ENCODE results near the gene MYL6. TPM values are rescaled to one million over a fixed set of nuclear protein-coding genes. Genes with fewer than 3 reads are reported as not detected.

MYL6 gene
- polyA plus RNA-seq, 1 of the 3 experiments (the other 2 are of a cell fraction) = 4,697 TPM

GRCh38 chr12:56152132-56152755 lies 5.9 kb upstream of the MYL6 start, which contains the start of gene MYL6B (continued):
- no peak; a peak in 1 of 4 replicates for TF ChIP-seq EP300 (IDR thresholded peaks at IDR 0.05; ENCODE audit: borderline replicate concordance in 1 of 2, low read depth in 1 of 2, low read length in 1 of 2)
- TF ChIP-seq GABPA (IDR thresholded peaks at IDR 0.05; ENCODE audit: low read depth) = peak; percentile 83
- TF ChIP-seq NFIC (IDR thresholded peaks at IDR 0.05; ENCODE audit: borderline replicate concordance) = no peak
- TF ChIP-seq SMC3 (IDR thresholded peaks at IDR 0.05; ENCODE audit: low read depth, low read length) = no peak
- no peak for TF ChIP-seq FOXM1 (IDR thresholded peaks at IDR 0.05; ENCODE audit: low read depth)
- TF ChIP-seq JUND (IDR thresholded peaks at IDR 0.05) = peak; percentile 60
- no peak for TF ChIP-seq RFX5 (IDR thresholded peaks at IDR 0.05; ENCODE audit: low read length)
- no peak for TF ChIP-seq MEF2A (IDR thresholded peaks at IDR 0.05; ENCODE audit: borderline replicate concordance, low read depth)
- TF ChIP-seq TCF12 (IDR thresholded peaks at IDR 0.05) = no peak
- TF ChIP-seq, protein P1, sequence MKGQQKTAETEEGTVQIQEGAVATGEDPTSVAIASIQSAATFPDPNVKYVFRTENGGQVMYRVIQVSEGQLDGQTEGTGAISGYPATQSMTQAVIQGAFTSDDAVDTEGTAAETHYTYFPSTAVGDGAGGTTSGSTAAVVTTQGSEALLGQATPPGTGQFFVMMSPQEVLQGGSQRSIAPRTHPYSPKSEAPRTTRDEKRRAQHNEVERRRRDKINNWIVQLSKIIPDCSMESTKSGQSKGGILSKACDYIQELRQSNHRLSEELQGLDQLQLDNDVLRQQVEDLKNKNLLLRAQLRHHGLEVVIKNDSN (IDR thresholded peaks at IDR 0.05; ENCODE audit: borderline replicate concordance, low read depth) = peak; percentile 24; the same call in 1 of the 2 replicates
- peak; percentile 77 for TF ChIP-seq SIN3A (IDR thresholded peaks at IDR 0.05; ENCODE audit: borderline replicate concordance, low read depth, low read length)
- TF ChIP-seq NRF1 (IDR thresholded peaks at IDR 0.05; ENCODE audit: low read depth, low read length) = peak; percentile 18; the same call in 1 of the 2 replicates
- no peak for TF ChIP-seq RAD21 (IDR thresholded peaks at IDR 0.05; ENCODE audit: low read length)
- no peak for TF ChIP-seq TEAD4 (IDR thresholded peaks at IDR 0.05; ENCODE audit: borderline replicate concordance, insufficient read depth)

DNA sequence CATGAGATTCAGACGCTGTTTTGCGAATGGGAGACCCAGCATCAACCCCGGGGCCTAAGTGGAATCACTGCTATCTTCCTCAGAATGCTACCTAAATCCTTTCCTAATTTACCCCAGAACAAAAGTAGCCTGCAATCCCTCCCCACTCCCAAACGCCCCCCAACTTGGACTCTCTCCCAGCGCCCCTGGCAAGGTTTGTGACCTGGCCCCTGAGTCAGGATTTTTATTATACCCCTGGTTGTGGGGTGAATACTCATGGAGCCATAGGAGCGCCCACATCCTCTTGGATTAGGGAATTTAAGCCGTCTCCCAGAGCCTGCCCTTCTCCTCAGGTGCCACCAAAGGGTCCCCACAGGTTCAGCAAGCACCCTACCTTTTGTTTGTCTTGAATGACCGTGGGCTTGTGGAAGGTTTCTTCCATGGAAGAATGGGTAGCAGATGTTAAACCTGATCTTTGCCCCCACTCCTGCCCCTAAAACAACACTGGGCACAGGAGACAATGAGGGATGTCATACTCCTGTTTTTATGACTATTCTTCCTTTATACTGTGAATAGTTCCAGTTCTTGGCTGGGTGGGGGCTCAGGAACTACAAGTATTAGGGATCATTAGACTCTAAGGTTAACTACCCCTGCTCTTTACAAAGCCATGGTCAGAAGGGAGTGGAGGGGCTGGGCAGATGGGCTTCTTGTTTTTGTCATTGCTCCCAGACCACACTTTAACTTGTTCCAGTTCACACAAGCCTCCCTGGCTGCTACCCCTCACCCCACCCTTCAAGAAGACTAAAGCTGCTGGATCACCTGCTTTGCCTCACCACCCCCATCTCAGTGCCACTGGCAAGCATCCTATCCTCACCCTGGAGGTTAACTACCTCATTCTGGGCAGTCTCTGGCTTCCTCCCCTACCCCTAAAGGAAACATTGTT lies 5.1 kb upstream of the MYL6 start:
- peaks cover 34% of the 10 kb centered on the region for H3K79me2 ChIP-seq (ENCODE audit: insufficient read depth)
- no peaks in the 10 kb centered on the region for H3K9me3 ChIP-seq
- no peaks in the 10 kb centered on the region for H3K9me2 ChIP-seq
- DNase-seq = peak; percentile 48
- H2AFZ ChIP-seq (ENCODE audit: low read depth) = no peak overlapping the region; the same call in 1 of the 2 replicates
- CTCF ChIA-PET = interaction anchor here (1.4 to 2.4 kb wide), 2 partner anchors 24 to 37 kb away, joined by 6 to 14 read pairs; partner anchors contain the start of gene SMARCC2
- H3K4me1 ChIP-seq (ENCODE audit: control insufficient read depth in 1 of 2, insufficient read depth in 2 of 2, low read depth in 1 of 2, low read length in 1 of 2) = peaks cover 23 to 25% of the 10 kb centered on the region in 2 experiments; a peak in 3 of 4 replicates
- peak overlapping the region; percentile 54 to 85; a peak in 3 of 4 replicates for H3K27ac ChIP-seq (ENCODE audit: low read depth in 2 of 2, low read length in 1 of 2)
- H3K27me3 ChIP-seq (ENCODE audit: insufficient read depth) = no peaks in the 10 kb centered on the region
- peak overlapping the region; percentile 62 to 87 for H3K4me3 ChIP-seq (ENCODE audit: low read depth in 2 of 2, low read length in 1 of 2)
- peak overlapping the region; percentile 82 for H3K9ac ChIP-seq
- H3F3A ChIP-seq (replicated peaks; ENCODE audit: insufficient read depth) = peaks cover 25% of the 10 kb centered on the region
- WGBS (ENCODE audit: low lambda C conversion rate) = 6% methylated on average over 8 of the region's 8 CpGs
- peaks cover 6 to 9% of the 10 kb centered on the region in 2 experiments for H3K36me3 ChIP-seq (replicated peaks in 1 of 2; ENCODE audit: control insufficient read depth in 1 of 2, insufficient read depth in 2 of 2, low read length in 1 of 2)
- H4K20me1 ChIP-seq (ENCODE audit: insufficient read depth) = no peaks in the 10 kb centered on the region
- H3K4me2 ChIP-seq = peak overlapping the region; percentile 95
- POLR2A ChIA-PET = no interaction called here
- no peak for TF ChIP-seq IRF3 (IDR thresholded peaks at IDR 0.05; ENCODE audit: low read depth, low read length)
- TF ChIP-seq RXRA (IDR thresholded peaks at IDR 0.05; ENCODE audit: borderline replicate concordance, low read depth) = no peak
- TF ChIP-seq NRF1 (IDR thresholded peaks at IDR 0.05; ENCODE audit: low read depth, low read length) = no peak
- no peak for TF ChIP-seq SIN3A (IDR thresholded peaks at IDR 0.05; ENCODE audit: borderline replicate concordance, low read depth, low read length)
- TF ChIP-seq, protein P2, sequence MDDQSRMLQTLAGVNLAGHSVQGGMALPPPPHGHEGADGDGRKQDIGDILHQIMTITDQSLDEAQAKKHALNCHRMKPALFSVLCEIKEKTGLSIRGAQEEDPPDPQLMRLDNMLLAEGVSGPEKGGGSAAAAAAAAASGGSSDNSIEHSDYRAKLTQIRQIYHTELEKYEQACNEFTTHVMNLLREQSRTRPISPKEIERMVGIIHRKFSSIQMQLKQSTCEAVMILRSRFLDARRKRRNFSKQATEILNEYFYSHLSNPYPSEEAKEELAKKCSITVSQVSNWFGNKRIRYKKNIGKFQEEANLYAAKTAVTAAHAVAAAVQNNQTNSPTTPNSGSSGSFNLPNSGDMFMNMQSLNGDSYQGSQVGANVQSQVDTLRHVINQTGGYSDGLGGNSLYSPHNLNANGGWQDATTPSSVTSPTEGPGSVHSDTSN (IDR thresholded peaks at IDR 0.05) = no peak
- TF ChIP-seq, protein P3, sequence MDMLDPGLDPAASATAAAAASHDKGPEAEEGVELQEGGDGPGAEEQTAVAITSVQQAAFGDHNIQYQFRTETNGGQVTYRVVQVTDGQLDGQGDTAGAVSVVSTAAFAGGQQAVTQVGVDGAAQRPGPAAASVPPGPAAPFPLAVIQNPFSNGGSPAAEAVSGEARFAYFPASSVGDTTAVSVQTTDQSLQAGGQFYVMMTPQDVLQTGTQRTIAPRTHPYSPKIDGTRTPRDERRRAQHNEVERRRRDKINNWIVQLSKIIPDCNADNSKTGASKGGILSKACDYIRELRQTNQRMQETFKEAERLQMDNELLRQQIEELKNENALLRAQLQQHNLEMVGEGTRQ (IDR thresholded peaks at IDR 0.05; ENCODE audit: borderline replicate concordance, low read depth, low read length) = no peak
- no peak for TF ChIP-seq RCOR1 (IDR thresholded peaks at IDR 0.05; ENCODE audit: low read length)
- TF ChIP-seq EZH2phosphoT487 (IDR thresholded peaks at IDR 0.05; ENCODE audit: borderline replicate concordance, low read depth) = no peak
- no peak for TF ChIP-seq TEAD4 (IDR thresholded peaks at IDR 0.05; ENCODE audit: borderline replicate concordance, insufficient read depth)
- TF ChIP-seq TAF1 (IDR thresholded peaks at IDR 0.05; ENCODE audit: borderline replicate concordance, low read depth, low read length) = no peak
- TF ChIP-seq, protein P4, sequence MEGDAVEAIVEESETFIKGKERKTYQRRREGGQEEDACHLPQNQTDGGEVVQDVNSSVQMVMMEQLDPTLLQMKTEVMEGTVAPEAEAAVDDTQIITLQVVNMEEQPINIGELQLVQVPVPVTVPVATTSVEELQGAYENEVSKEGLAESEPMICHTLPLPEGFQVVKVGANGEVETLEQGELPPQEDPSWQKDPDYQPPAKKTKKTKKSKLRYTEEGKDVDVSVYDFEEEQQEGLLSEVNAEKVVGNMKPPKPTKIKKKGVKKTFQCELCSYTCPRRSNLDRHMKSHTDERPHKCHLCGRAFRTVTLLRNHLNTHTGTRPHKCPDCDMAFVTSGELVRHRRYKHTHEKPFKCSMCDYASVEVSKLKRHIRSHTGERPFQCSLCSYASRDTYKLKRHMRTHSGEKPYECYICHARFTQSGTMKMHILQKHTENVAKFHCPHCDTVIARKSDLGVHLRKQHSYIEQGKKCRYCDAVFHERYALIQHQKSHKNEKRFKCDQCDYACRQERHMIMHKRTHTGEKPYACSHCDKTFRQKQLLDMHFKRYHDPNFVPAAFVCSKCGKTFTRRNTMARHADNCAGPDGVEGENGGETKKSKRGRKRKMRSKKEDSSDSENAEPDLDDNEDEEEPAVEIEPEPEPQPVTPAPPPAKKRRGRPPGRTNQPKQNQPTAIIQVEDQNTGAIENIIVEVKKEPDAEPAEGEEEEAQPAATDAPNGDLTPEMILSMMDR (IDR thresholded peaks at IDR 0.05) = no peak
- TF ChIP-seq FOXJ3 (CRISPR knock-in tag; IDR thresholded peaks at IDR 0.05) = no peak
- no peak for TF ChIP-seq GATA2 (CRISPR knock-in tag; IDR thresholded peaks at IDR 0.05)
- no peak for TF ChIP-seq SMC3 (IDR thresholded peaks at IDR 0.05; ENCODE audit: low read depth, low read length)

Data from SK-N-SH (cell line).